ENCODE results near the gene PRB4. TPM values are rescaled to one million over a fixed set of nuclear protein-coding genes. Genes with fewer than 3 reads are reported as not detected.
"Not testable (repeated sequence)": the region's sequence is repeated elsewhere in the genome, so short reads cannot be mapped to it uniquely, and the experiment has no call there.

Gene PRB4
- total RNA-seq (not detected), polyA plus RNA-seq (not detected)
- long read RNA-seq, donor 1, result 0 reads
- long read RNA-seq, donor 2, result 0 reads
- long read RNA-seq, donor 3, result 0 reads
- long read RNA-seq, donor 4, result 0 reads
- long read RNA-seq, donor 5, result 0 reads
- long read RNA-seq, donor 6, result 0 reads
- long read RNA-seq, donor 7, result 0 reads
- long read RNA-seq, donor 8, result 0 reads
- long read RNA-seq, donor 9, result 0 reads
- long read RNA-seq, donor 10, result 0 reads

GRCh38 chr12:11310336-11310735 is at the start of gene PRB4:
Gene PRB4 (minus strand): TSS chr12:11310436. CDS start chr12:11310398, 38 bp downstream.
- no peaks in the 10 kb centered on the region for H3K4me1 ChIP-seq
- no peak within 1 kb of the TSS for H3K4me3 ChIP-seq
- 56 to 64% (median 62%) methylated on average over 3 of the region's 3 CpGs for WGBS, 5 donors
- intact Hi-C loops (cut with DNase I; ENCODE audit: low total_unique reads), result no loop called here
- H3K27ac ChIP-seq, result no peak within 1 kb of the TSS
- no peaks in the 10 kb centered on the region for H3K27me3 ChIP-seq
- H3K9me3 ChIP-seq, result peaks cover 0 to 49% (median 18%) of the 10 kb centered on the region in 4 donors
- no peak for TF ChIP-seq POLR2AphosphoS5 (IDR thresholded peaks at IDR 0.05)
- no peak for TF ChIP-seq EP300 (IDR thresholded peaks at IDR 0.05)
- no peak for TF ChIP-seq CTCF (IDR thresholded peaks at IDR 0.05)
- H3K36me3 ChIP-seq, result no peaks in the 10 kb centered on the region
- no peak for DNase-seq

GRCh38 chr12:11351736-11352135 is 41.5 kb upstream of the PRB4 start:
- H3K27ac ChIP-seq; H3K4me3 ChIP-seq; H3K27me3 ChIP-seq; H3K9me3 ChIP-seq; H3K36me3 ChIP-seq; DNase-seq; intact Hi-C loops (cut with DNase I; ENCODE audit: low total_unique reads); H3K4me1 ChIP-seq: not testable (repeated sequence)
- WGBS, 5 donors, result 69 to 90% (median 88%) methylated on average over 1 to 2 of the region's 2 CpGs

- peaks cover 0 to 10% (median 2%) of the 10 kb centered on the region in 4 donors for H3K9me3 ChIP-seq
- no peaks in the 10 kb centered on the region for H3K36me3 ChIP-seq
- 88 to 98% (median 94%) methylated on average over 9 of the region's 9 CpGs for WGBS, 5 donors
- no peak overlapping the region for H3K27ac ChIP-seq
- TF ChIP-seq POLR2A (IDR thresholded peaks at IDR 0.05), result no peak
- no peak for TF ChIP-seq EP300 (IDR thresholded peaks at IDR 0.05)
- TF ChIP-seq POLR2AphosphoS5 (IDR thresholded peaks at IDR 0.05), result no peak
- intact Hi-C loops (cut with DNase I; ENCODE audit: low total_unique reads), result no loop called here
- no peaks in the 10 kb centered on the region for H3K4me1 ChIP-seq
- no peak for DNase-seq
- no peaks in the 10 kb centered on the region for H3K27me3 ChIP-seq
- H3K4me3 ChIP-seq, result no peak overlapping the region
Observed at GRCh38 chr12:11348439-11348838, 38.2 kb upstream of the PRB4 start.

GRCh38 chr12:11347810-11348209 is 37.6 kb upstream of the PRB4 start:
- no peaks in the 10 kb centered on the region for H3K36me3 ChIP-seq
- no peak for TF ChIP-seq CTCF (IDR thresholded peaks at IDR 0.05)
- TF ChIP-seq POLR2A (IDR thresholded peaks at IDR 0.05), result no peak
- no peak for TF ChIP-seq POLR2AphosphoS5 (IDR thresholded peaks at IDR 0.05)
- no peak for TF ChIP-seq EP300 (IDR thresholded peaks at IDR 0.05)
- 77 to 84% (median 81%) methylated on average over 6 of the region's 6 CpGs for WGBS, 5 donors
- DNase-seq, result no peak
- no peak overlapping the region for H3K4me3 ChIP-seq
- H3K27ac ChIP-seq, result no peak overlapping the region
- peaks cover 0 to 10% (median 2%) of the 10 kb centered on the region in 4 donors for H3K9me3 ChIP-seq
- H3K27me3 ChIP-seq, result no peaks in the 10 kb centered on the region
- no peaks in the 10 kb centered on the region for H3K4me1 ChIP-seq
- intact Hi-C loops (cut with DNase I; ENCODE audit: low total_unique reads), result no loop called here

DNA sequence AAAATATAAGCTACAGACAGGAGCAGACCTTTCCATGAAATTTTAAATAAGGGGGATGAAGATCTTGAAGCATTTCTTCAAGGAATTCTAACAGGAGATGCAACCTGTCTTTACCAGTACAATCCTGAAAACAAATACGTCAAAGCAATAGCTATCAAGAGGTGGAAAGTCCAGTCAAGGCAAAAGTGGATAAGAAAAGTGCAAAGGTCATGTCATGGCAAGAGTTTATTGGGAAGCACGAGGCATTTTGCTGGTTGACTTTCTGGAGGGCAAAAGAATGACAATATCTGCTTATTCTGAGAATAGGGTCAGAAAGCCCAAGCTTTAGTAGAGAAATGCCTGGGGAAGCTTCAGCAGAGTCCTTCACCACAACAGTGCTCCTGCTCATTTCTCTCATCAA is 34.3 kb upstream of the PRB4 start:
- no peaks in the 10 kb centered on the region for H3K36me3 ChIP-seq
- no peak for DNase-seq
- no peaks in the 10 kb centered on the region for H3K27me3 ChIP-seq
- H3K9me3 ChIP-seq, result peaks cover 0 to 11% (median 5%) of the 10 kb centered on the region in 4 donors
- TF ChIP-seq POLR2A (IDR thresholded peaks at IDR 0.05), result no peak
- no peak for TF ChIP-seq CTCF (IDR thresholded peaks at IDR 0.05)
- no peak for TF ChIP-seq EP300 (IDR thresholded peaks at IDR 0.05)
- TF ChIP-seq POLR2AphosphoS5 (IDR thresholded peaks at IDR 0.05), result no peak
- no peak overlapping the region for H3K27ac ChIP-seq
- intact Hi-C loops (cut with DNase I; ENCODE audit: low total_unique reads), result no loop called here
- no peaks in the 10 kb centered on the region for H3K4me1 ChIP-seq
- H3K4me3 ChIP-seq, result no peak overlapping the region
- WGBS, 5 donors, result 30 to 66% (median 50%) methylated on average over 2 of the region's 2 CpGs

Data from stomach (tissue), 19 donors.